Measurements from ENCODE around the gene MKI67. TPM values are rescaled to one million over a fixed set of nuclear protein-coding genes. Genes with fewer than 3 reads are reported as not detected.

Gene MKI67
- polyA plus RNA-seq, 1 donor from 2014 or later: 0.16 TPM

GRCh38 chr10:128156999-128157755 is 31.0 kb upstream of the MKI67 start:
- Histone ChIP-seq H3K27ac (ENCODE audit: low read length) (no peak overlapping the region), H3F3A (ENCODE audit: insufficient read depth, low read length, poor library complexity, severe bottlenecking) (no peaks in the 10 kb centered on the region), H3K9ac (ENCODE audit: low read length) (no peak overlapping the region), H3K4me3 (ENCODE audit: low read length) (no peak overlapping the region), H3K79me2 (replicated peaks; ENCODE audit: insufficient read depth, low read length) (no peaks in the 10 kb centered on the region), H3K27me3 (ENCODE audit: insufficient read depth, low read depth, low read length) (no peaks in the 10 kb centered on the region), H3K9me2 (ENCODE audit: insufficient read depth, low read length) (no peaks in the 10 kb centered on the region), H3K36me3 (ENCODE audit: insufficient read depth, low read length) (no peaks in the 10 kb centered on the region), H2AFZ (ENCODE audit: low read depth, low read length) (no peak overlapping the region), H4K20me1 (ENCODE audit: insufficient read depth) (no peaks in the 10 kb centered on the region), H3K4me2 (ENCODE audit: low read length) (no peak overlapping the region), H3K9me3 (ENCODE audit: low read length) (no peaks in the 10 kb centered on the region)
- TF ChIP-seq SMC3 (conservative IDR thresholded peaks at IDR 0.05; ENCODE audit: poor library complexity): no peak
- TF ChIP-seq EZH2 (IDR thresholded peaks at IDR 0.05; ENCODE audit: borderline replicate concordance, insufficient read depth, low read length, poor library complexity, severe bottlenecking): no peak
- no peak for TF ChIP-seq REST (IDR thresholded peaks at IDR 0.05; ENCODE audit: borderline replicate concordance)
- no peak for TF ChIP-seq POLR2AphosphoS5 (IDR thresholded peaks at IDR 0.05)
- no peak for TF ChIP-seq CTCF (IDR thresholded peaks at IDR 0.05; ENCODE audit: poor library complexity, severe bottlenecking)

- Histone ChIP-seq H2AFZ (ENCODE audit: low read depth, low read length) (no peak overlapping the region), H3K4me3 (ENCODE audit: low read length) (no peak overlapping the region), H3K36me3 (ENCODE audit: insufficient read depth, low read length) (no peaks in the 10 kb centered on the region), H3K4me2 (ENCODE audit: low read length) (no peak overlapping the region), H3K27me3 (ENCODE audit: insufficient read depth, low read depth, low read length) (peaks cover 6% of the 10 kb centered on the region), H3K27ac (ENCODE audit: low read length) (no peak overlapping the region), H3K79me2 (replicated peaks; ENCODE audit: insufficient read depth, low read length) (no peaks in the 10 kb centered on the region), H3F3A (ENCODE audit: insufficient read depth, low read length, poor library complexity, severe bottlenecking) (no peaks in the 10 kb centered on the region), H3K9ac (ENCODE audit: low read length) (no peak overlapping the region), H3K9me2 (ENCODE audit: insufficient read depth, low read length) (no peaks in the 10 kb centered on the region), H3K9me3 (ENCODE audit: low read length) (no peaks in the 10 kb centered on the region), H4K20me1 (ENCODE audit: insufficient read depth) (no peaks in the 10 kb centered on the region)
- TF ChIP-seq EP300 (conservative IDR thresholded peaks at IDR 0.05; ENCODE audit: poor library complexity, severe bottlenecking) (no peak), REST (IDR thresholded peaks at IDR 0.05; ENCODE audit: borderline replicate concordance) (no peak), POLR2AphosphoS5 (IDR thresholded peaks at IDR 0.05) (no peak), SMC3 (conservative IDR thresholded peaks at IDR 0.05; ENCODE audit: poor library complexity) (no peak), EZH2 (IDR thresholded peaks at IDR 0.05; ENCODE audit: borderline replicate concordance, insufficient read depth, low read length, poor library complexity, severe bottlenecking) (no peak), RAD21 (conservative IDR thresholded peaks at IDR 0.05) (no peak), CTCF (IDR thresholded peaks at IDR 0.05; ENCODE audit: poor library complexity, severe bottlenecking) (no peak)
These were observed 26.7 kb upstream of the MKI67 start for GRCh38 chr10:128152741-128153580.
